H1 (cell line): Measurements from ENCODE around the gene SFXN2. TPM values are rescaled to one million over a fixed set of nuclear protein-coding genes. Genes with fewer than 3 reads are reported as not detected.

ENCODE experiments used
- CTCF ChIA-PET: fragments of 300-600 bp; sonication (Branson Sonifier 250); formaldehyde crosslinking; loops from one replicate; lab custom pipeline; 2021; ENCODE audit not compliant: partially characterized antibody; lab: Charles Lee
- POLR2A ChIA-PET: fragments of 300-600 bp; sonication (Branson Sonifier 250); formaldehyde crosslinking; loops from one replicate; lab custom pipeline; 2021; ENCODE audit warnings: inconsistent platforms; ENCODE audit not compliant: partially characterized antibody; lab: Charles Lee
- DNase-seq, 2 experiments: peaks; one replicate each; pipeline versions ENCODE4 v3.0.0 to v3.0.0-alpha.2; 2010 to 2022; ENCODE audit warnings: low spot score in 2 of 2, low read depth in 1 of 2, mixed read lengths in 1 of 2
- FAIRE-seq: peaks from 2 replicates; lab custom pipeline; 2011; peaks lifted over from hg19 to GRCh38; lab: Jason Lieb, UNC
- H2AFZ ChIP-seq: 2 replicates; pipeline ENCODE4 v1.8.1; 2012; ENCODE audit warnings: low read length, inconsistent platforms
- H2AK5ac ChIP-seq: 2 replicates; pipeline ENCODE4 v1.6.1; 2013; ENCODE audit warnings: low read depth, low read length
- H2BK120ac ChIP-seq: replicated peaks from 2 replicates; pipeline ENCODE3; 2013; ENCODE audit warnings: low read depth, low read length, inconsistent platforms
- H2BK12ac ChIP-seq: 2 replicates; pipeline ENCODE4 v1.6.1; 2013; ENCODE audit warnings: low read depth, low read length
- H2BK15ac ChIP-seq: 2 replicates; pipeline ENCODE4 v1.6.1; 2013; ENCODE audit warnings: low read length
- H2BK20ac ChIP-seq: 2 replicates; pipeline ENCODE4 v1.6.1; 2013; ENCODE audit warnings: low read length
- H2BK5ac ChIP-seq: 2 replicates; pipeline ENCODE4 v1.6.1; 2013; ENCODE audit warnings: low read depth, low read length
- H3K14ac ChIP-seq: 2 replicates; pipeline ENCODE4 v1.6.1; 2013; ENCODE audit warnings: inconsistent platforms; ENCODE audit not compliant: insufficient read length
- H3K18ac ChIP-seq: 2 replicates; pipeline ENCODE4 v1.6.1; 2013; ENCODE audit warnings: low read length; ENCODE audit errors: extremely low read depth
- H3K23ac ChIP-seq: 2 replicates; pipeline ENCODE4 v1.6.1; 2013; ENCODE audit warnings: inconsistent platforms; ENCODE audit not compliant: insufficient read length
- H3K23me2 ChIP-seq: 2 replicates; pipeline ENCODE4 v1.6.1; 2013; ENCODE audit warnings: low read depth, low read length
- H3K27ac ChIP-seq: 2 replicates; pipeline ENCODE4 v1.6.1; 2011; ENCODE audit warnings: low read depth, low read length, inconsistent platforms
- H3K27me3 ChIP-seq, 4 experiments: replicated peaks in 1 of 4; 1 replicate in 1 of 4; 2 replicates in 3 of 4; pipeline versions ENCODE4 v1.6.1 to v1.8.1; 2011 to 2013; ENCODE audit warnings: low read length in 3 of 4, mild to moderate bottlenecking in 3 of 4, inconsistent platforms in 2 of 4, mixed read lengths in 2 of 4, moderate library complexity in 1 of 4; ENCODE audit not compliant: control insufficient read depth in 3 of 4, insufficient read depth in 3 of 4; ENCODE audit errors: extremely low read depth in 1 of 4
- H3K36me3 ChIP-seq, 4 experiments: 2 replicates each; pipeline versions ENCODE4 v1.6.1 to v1.8.1; 2011 to 2013; ENCODE audit warnings: mild to moderate bottlenecking in 4 of 4, low read length in 3 of 4, moderate library complexity in 2 of 4, control low read depth in 1 of 4, inconsistent platforms in 1 of 4; ENCODE audit not compliant: insufficient read depth in 4 of 4, control insufficient read depth in 2 of 4
- H3K4ac ChIP-seq: replicated peaks from 2 replicates; pipeline ENCODE3; 2013; ENCODE audit warnings: low read length, low read depth, mixed read lengths, inconsistent platforms; ENCODE audit not compliant: insufficient read length
- H3K4me1 ChIP-seq, 4 experiments: replicated peaks in 1 of 4; 1 replicate in 1 of 4; 2 replicates in 3 of 4; pipeline versions ENCODE4 v1.6.1 to v1.8.1; 2011 to 2013; ENCODE audit warnings: low read length in 3 of 4, inconsistent platforms in 2 of 4, mixed read lengths in 1 of 4; ENCODE audit not compliant: insufficient read depth in 4 of 4, control insufficient read depth in 3 of 4
- H3K4me2 ChIP-seq, 2 experiments: 2 replicates each; pipeline versions ENCODE4 v1.6.1 to v1.8.1; 2011 to 2013; ENCODE audit warnings: low read depth in 2 of 2, low read length in 2 of 2, control low read depth in 1 of 2, inconsistent platforms in 1 of 2, mild to moderate bottlenecking in 1 of 2; ENCODE audit not compliant: insufficient read depth in 1 of 2
- H3K4me3 ChIP-seq, 4 experiments: fragments of 200-600, 300-600 bp in 1 of 4; sonication (generic), shearing (Covaris generic), sonication (Bioruptor Twin) in 1 of 4; 2 replicates each; pipeline versions ENCODE4 v1.5.1 to v1.8.1; 2011 to 2016; ENCODE audit warnings: low read length in 4 of 4, low read depth in 3 of 4, control low read depth in 2 of 4, inconsistent platforms in 2 of 4, mild to moderate bottlenecking in 2 of 4, mixed read lengths in 1 of 4, moderate library complexity in 1 of 4; ENCODE audit not compliant: insufficient read depth in 2 of 4; ENCODE audit errors: extremely low read depth in 1 of 4
- H3K56ac ChIP-seq: replicated peaks from 2 replicates; pipeline ENCODE3; 2013; ENCODE audit warnings: low read depth, mild to moderate bottlenecking, mixed read lengths, low read length, inconsistent platforms; ENCODE audit not compliant: insufficient read length
- H3K79me1 ChIP-seq: 2 replicates; pipeline ENCODE4 v1.6.1; 2013; ENCODE audit warnings: low read depth, low read length, control low read depth
- H3K79me2 ChIP-seq, 2 experiments: 2 replicates each; pipeline versions ENCODE4 v1.6.1 to v1.8.1; 2012 to 2013; ENCODE audit warnings: low read length in 2 of 2, mild to moderate bottlenecking in 2 of 2, inconsistent platforms in 1 of 2; ENCODE audit not compliant: insufficient read depth in 2 of 2, control insufficient read depth in 1 of 2
- H3K9ac ChIP-seq, 4 experiments: replicated peaks in 1 of 4; 1 replicate in 1 of 4; 2 replicates in 3 of 4; pipeline versions ENCODE4 v1.6.1 to v1.8.1; 2011 to 2013; ENCODE audit warnings: low read depth in 3 of 4, low read length in 3 of 4, control low read depth in 2 of 4, mild to moderate bottlenecking in 2 of 4, moderate library complexity in 2 of 4, inconsistent platforms in 1 of 4; ENCODE audit errors: extremely low read depth in 1 of 4
- H3K9me3 ChIP-seq, 2 experiments: 2 replicates each; pipeline versions ENCODE4 v1.6.1 to v1.8.1; 2012 to 2013; ENCODE audit warnings: mild to moderate bottlenecking in 2 of 2, moderate library complexity in 2 of 2, control low read depth in 1 of 2, inconsistent platforms in 1 of 2, low read depth in 1 of 2, low read length in 1 of 2, mixed read lengths in 1 of 2; ENCODE audit not compliant: insufficient read depth in 2 of 2
- H4K20me1 ChIP-seq, 2 experiments: replicated peaks in 1 of 2; 2 replicates each; pipeline versions ENCODE3 to v1.8.1; 2011 to 2013; ENCODE audit warnings: inconsistent platforms in 2 of 2, low read length in 2 of 2, mild to moderate bottlenecking in 1 of 2; ENCODE audit not compliant: insufficient read depth in 2 of 2, control insufficient read depth in 1 of 2
- H4K5ac ChIP-seq: 2 replicates; pipeline ENCODE4 v1.6.1; 2013; ENCODE audit warnings: low read length, low read depth, mixed read lengths, inconsistent platforms; ENCODE audit not compliant: insufficient read length
- H4K8ac ChIP-seq: 2 replicates; pipeline ENCODE4 v1.8.0; 2013; ENCODE audit warnings: mild to moderate bottlenecking, moderate library complexity, low read length, inconsistent platforms; ENCODE audit not compliant: insufficient read depth; ENCODE audit errors: extremely low read depth
- H4K91ac ChIP-seq: replicated peaks from 2 replicates; pipeline ENCODE3; 2013; ENCODE audit warnings: low read length, mixed read lengths, inconsistent platforms; ENCODE audit not compliant: insufficient read length
- ATF2 ChIP-seq: IDR thresholded peaks from 2 replicates; pipeline ENCODE4 v1.6.1; 2012; ENCODE audit warnings: low read length, inconsistent platforms
- BACH1 ChIP-seq: IDR thresholded peaks from 2 replicates; pipeline ENCODE4 v1.6.1; 2012; ENCODE audit warnings: low read length, improper control_type of control experiment
- CHD1 ChIP-seq: IDR thresholded peaks from 2 replicates; pipeline ENCODE4 v1.6.1; 2012; ENCODE audit warnings: low read depth, low read length, improper control_type of control experiment
- CREB1 ChIP-seq: IDR thresholded peaks from 2 replicates; pipeline ENCODE4 v1.6.1; 2012; ENCODE audit warnings: inconsistent platforms
- KDM4A ChIP-seq: IDR thresholded peaks from one replicate; pipeline ENCODE4 v1.7.1; 2012; ENCODE audit warnings: low read depth, mild to moderate bottlenecking, moderate library complexity, low read length, inconsistent platforms; ENCODE audit not compliant: severe bottlenecking
- NRF1 ChIP-seq: IDR thresholded peaks from 2 replicates; pipeline ENCODE4 v1.6.1; 2011; ENCODE audit warnings: mild to moderate bottlenecking, low read depth, low read length, improper control_type of control experiment
- POLR2A ChIP-seq, 2 experiments: IDR thresholded peaks; 1 replicate in 1 of 2; 2 replicates in 1 of 2; pipeline ENCODE4 v1.6.1; 2011; ENCODE audit warnings: low read depth in 2 of 2, low read length in 2 of 2, mild to moderate bottlenecking in 2 of 2; ENCODE audit errors: control extremely low read depth in 1 of 2
- POU5F1 ChIP-seq: IDR thresholded peaks from 2 replicates; pipeline ENCODE4 v1.6.1; 2011; ENCODE audit warnings: low read depth, mild to moderate bottlenecking, low read length, moderate library complexity
- RAD21 ChIP-seq, 2 experiments: IDR thresholded peaks in 1 of 2; conservative IDR thresholded peaks in 1 of 2; 2 replicates each; pipeline ENCODE4 v1.6.1; 2011; ENCODE audit warnings: low read depth in 2 of 2, low read length in 2 of 2, improper control_type of control experiment in 1 of 2, inconsistent platforms in 1 of 2, mild to moderate bottlenecking in 1 of 2, moderate library complexity in 1 of 2
- SAP30 ChIP-seq: fragments of 300-600 bp; sonication (generic); IDR thresholded peaks from 2 replicates; pipeline ENCODE4 v1.7.1; 2012; ENCODE audit warnings: low read length, moderate library complexity, mild to moderate bottlenecking, inconsistent platforms; ENCODE audit not compliant: insufficient read depth, insufficient replicate concordance
- SP2 ChIP-seq: IDR thresholded peaks from 2 replicates; pipeline ENCODE4 v1.6.1; 2012; ENCODE audit warnings: mild to moderate bottlenecking, low read length, inconsistent platforms
- TAF7 ChIP-seq: optimal IDR thresholded peaks from 2 replicates; pipeline ENCODE3; 2011; ENCODE audit warnings: low read depth, mild to moderate bottlenecking, inconsistent platforms, low read length, moderate library complexity, borderline replicate concordance
- TBP ChIP-seq: IDR thresholded peaks from 2 replicates; pipeline ENCODE4 v1.6.1; 2011; ENCODE audit warnings: low read depth, low read length, improper control_type of control experiment
- WGBS, 2 experiments: shearing (Covaris generic) in 1 of 2; methylation state at CpG; one replicate each; pipeline versions ENCODE4 v1.1.6 to v1.1.7; 2013 to 2015; ENCODE audit warnings: low lambda C conversion rate in 2 of 2, mixed read lengths in 2 of 2, inconsistent platforms in 1 of 2, low coverage in 1 of 2, missing lambda C conversion rate in 1 of 2; ENCODE audit not compliant: insufficient replicate concordance in 2 of 2, insufficient coverage in 1 of 2, insufficient read length in 1 of 2; ENCODE audit errors: extremely low coverage in 1 of 2, missing lambda C conversion rate in 1 of 2; 5-methylcytosine and 5-hydroxymethylcytosine counted together
- polyA plus RNA-seq, 7 experiments: library from polyadenylated mRNA; depleted of rRNA in 3 of 7; stranded (reverse) in 5 of 7; unstranded in 2 of 7; fragments of >200 nt in 5 of 7; fragments of 200-250 nt in 2 of 7; gene quantifications; 1 replicate in 5 of 7; 2 replicates in 1 of 7; 4 replicates in 1 of 7; pipeline versions ENCODE4 v1.2.1 to v1.2.3, GENCODE V29; 2011 to 2013; ENCODE audit warnings: missing spikeins in 2 of 7, mixed read lengths in 2 of 7
- total RNA-seq: library from RNA; stranded (reverse); fragmentation: NEBNext Ultra II Directional; extraction: Animal tissue kit (Norgen Biotek cat#: 25700); gene quantifications from 2 replicates; pipeline ENCODE4 v1.2.1, GENCODE V29; 2021

Gene SFXN2
- total and polyA plus RNA-seq, 2 of the 8 experiments (the other 6 are each of a cell fraction or from before 2014, with no cell fraction given) = 20.5 to 23.5 TPM

- no peak overlapping the region for H2BK12ac ChIP-seq
- ChIA-PET CTCF (interaction anchor here (0.6 to 1.6 kb wide), 4 partner anchors 12 to 131 kb away, joined by 3 to 6 read pairs (median 3); no protein-coding TSS in a partner anchor), POLR2A (interaction anchor here (0.7 to 1.7 kb wide), 2 partner anchors 11 to 26 kb away, joined by 3 read pairs; no protein-coding TSS in a partner anchor)
- no peak overlapping the region for H3K4ac ChIP-seq
- FAIRE-seq (no peak), DNase-seq (no peak)
- no peak overlapping the region for H2BK5ac ChIP-seq
- no peak overlapping the region for H3K27ac ChIP-seq
- H3K79me1 ChIP-seq = peaks cover 2% of the 10 kb centered on the region; the same call in 1 of the 2 replicates
- H2AFZ ChIP-seq = no peak overlapping the region
- H4K91ac ChIP-seq = no peak overlapping the region
- no peak overlapping the region for H2BK120ac ChIP-seq
- no peaks in the 10 kb centered on the region for H3K27me3 ChIP-seq
- H3K4me3 ChIP-seq = no peak overlapping the region
- H2BK20ac ChIP-seq = no peak overlapping the region
- no peak overlapping the region for H3K18ac ChIP-seq
- H3K23ac ChIP-seq = no peak overlapping the region
- H3K4me2 ChIP-seq = no peak overlapping the region
- H2AK5ac ChIP-seq = no peak overlapping the region
- WGBS, 2 experiments = 95% methylated on average over 3 of the region's 3 CpGs; no CpG with 5 or more reads in 1 of the 2 experiments
- H3K23me2 ChIP-seq = no peaks in the 10 kb centered on the region
- peaks cover 0 to 4% of the 10 kb centered on the region in 2 experiments for H4K20me1 ChIP-seq
- no peak overlapping the region for H2BK15ac ChIP-seq
- no peaks in the 10 kb centered on the region for H3K4me1 ChIP-seq
- no peaks in the 10 kb centered on the region for H3K9me3 ChIP-seq
- H3K36me3 ChIP-seq = peaks cover 0 to 17% (median 9%) of the 10 kb centered on the region in 4 experiments; a peak in 5 of 8 replicates
- H4K8ac ChIP-seq = no peak overlapping the region
- H4K5ac ChIP-seq = no peak overlapping the region
- no peaks in the 10 kb centered on the region for H3K79me2 ChIP-seq
- no peak overlapping the region for H3K56ac ChIP-seq
- no peak overlapping the region for H3K14ac ChIP-seq
- H3K9ac ChIP-seq = no peak overlapping the region
- TF ChIP-seq RAD21 (IDR thresholded peaks at IDR 0.05 in 1 of 2, conservative IDR thresholded peaks at IDR 0.05 in 1 of 2; ENCODE audit: low read depth in 2 of 2, low read length in 2 of 2) = no peak
- no peak for TF ChIP-seq CHD1
- no peak for TF ChIP-seq TBP
- TF ChIP-seq NRF1 = no peak
- no peak for TF ChIP-seq KDM4A
- TF ChIP-seq POLR2A (IDR thresholded peaks at IDR 0.05; ENCODE audit: control extremely low read depth in 1 of 2, low read depth in 2 of 2, low read length in 2 of 2) = no peak
- no peak for TF ChIP-seq ATF2
- no peak for TF ChIP-seq SAP30
- TF ChIP-seq BACH1 = no peak
- TF ChIP-seq CREB1 = no peak
- no peak for TF ChIP-seq SP2
- no peak for TF ChIP-seq TAF7
- no peak for TF ChIP-seq POU5F1
These were observed 12.6 kb upstream of the SFXN2 start for GRCh38 chr10:102701796-102702195.
